Right lobe of liver (tissue), 4 donors: ENCODE measurements around the gene CALU.

Experiments used
- POLR2A ChIP-seq: fragments of 450-650 bp; IDR thresholded peaks from one replicate; pipeline ENCODE4 v1.6.1; 2017; ENCODE audit warnings: antibody characterized with exemption, mild to moderate bottlenecking
- TF ChIP-seq, protein P1 (sequence below), 4 donors: fragments of 200-600 bp in 3 of 4; fragments of 450-650 bp in 1 of 4; IDR thresholded peaks; one replicate each; pipeline versions ENCODE4 v1.5.1 to v1.8.0; 2016 to 2022; ENCODE audit warnings: antibody characterized with exemption in 4 of 4, mild to moderate bottlenecking in 2 of 4
- donor health status: DM: no; HTN: no; CAD: no.
- donor health status: DM: no; HTN: no; CAD: no.
- donor health status: DM: no; HTN: yes; CAD: no.

DNA sequence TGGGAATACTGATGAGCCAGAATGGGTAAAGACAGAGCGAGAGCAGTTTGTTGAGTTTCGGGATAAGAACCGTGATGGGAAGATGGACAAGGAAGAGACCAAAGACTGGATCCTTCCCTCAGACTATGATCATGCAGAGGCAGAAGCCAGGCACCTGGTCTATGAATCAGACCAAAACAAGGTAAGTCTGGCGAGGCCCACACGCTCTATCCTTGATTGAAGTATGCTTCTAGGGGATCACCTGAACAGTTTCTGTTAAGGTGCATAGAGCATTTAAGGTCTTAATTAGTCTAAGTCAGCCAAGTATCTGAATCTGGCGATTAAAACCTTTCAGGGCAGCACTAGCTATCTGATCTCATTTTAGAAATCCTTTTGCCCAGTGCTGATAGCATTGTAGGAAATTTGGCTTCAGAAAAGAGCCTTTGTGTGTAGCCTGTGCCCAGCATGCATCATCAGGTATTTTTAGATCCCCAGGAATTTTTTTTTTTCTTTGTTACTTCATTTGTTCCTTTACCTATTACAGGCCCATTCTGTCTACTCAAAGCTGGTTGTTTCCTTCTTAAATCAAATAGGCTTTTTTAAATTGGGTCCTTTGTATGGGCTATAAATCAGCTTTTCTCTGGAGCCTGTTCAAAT is 28.4 kb downstream of the CALU start:
- TF ChIP-seq, protein P1, sequence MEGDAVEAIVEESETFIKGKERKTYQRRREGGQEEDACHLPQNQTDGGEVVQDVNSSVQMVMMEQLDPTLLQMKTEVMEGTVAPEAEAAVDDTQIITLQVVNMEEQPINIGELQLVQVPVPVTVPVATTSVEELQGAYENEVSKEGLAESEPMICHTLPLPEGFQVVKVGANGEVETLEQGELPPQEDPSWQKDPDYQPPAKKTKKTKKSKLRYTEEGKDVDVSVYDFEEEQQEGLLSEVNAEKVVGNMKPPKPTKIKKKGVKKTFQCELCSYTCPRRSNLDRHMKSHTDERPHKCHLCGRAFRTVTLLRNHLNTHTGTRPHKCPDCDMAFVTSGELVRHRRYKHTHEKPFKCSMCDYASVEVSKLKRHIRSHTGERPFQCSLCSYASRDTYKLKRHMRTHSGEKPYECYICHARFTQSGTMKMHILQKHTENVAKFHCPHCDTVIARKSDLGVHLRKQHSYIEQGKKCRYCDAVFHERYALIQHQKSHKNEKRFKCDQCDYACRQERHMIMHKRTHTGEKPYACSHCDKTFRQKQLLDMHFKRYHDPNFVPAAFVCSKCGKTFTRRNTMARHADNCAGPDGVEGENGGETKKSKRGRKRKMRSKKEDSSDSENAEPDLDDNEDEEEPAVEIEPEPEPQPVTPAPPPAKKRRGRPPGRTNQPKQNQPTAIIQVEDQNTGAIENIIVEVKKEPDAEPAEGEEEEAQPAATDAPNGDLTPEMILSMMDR (IDR thresholded peaks at IDR 0.05) = no peak
- no peak for TF ChIP-seq POLR2A
